ENCODE data around the gene VPS36.

DNA sequence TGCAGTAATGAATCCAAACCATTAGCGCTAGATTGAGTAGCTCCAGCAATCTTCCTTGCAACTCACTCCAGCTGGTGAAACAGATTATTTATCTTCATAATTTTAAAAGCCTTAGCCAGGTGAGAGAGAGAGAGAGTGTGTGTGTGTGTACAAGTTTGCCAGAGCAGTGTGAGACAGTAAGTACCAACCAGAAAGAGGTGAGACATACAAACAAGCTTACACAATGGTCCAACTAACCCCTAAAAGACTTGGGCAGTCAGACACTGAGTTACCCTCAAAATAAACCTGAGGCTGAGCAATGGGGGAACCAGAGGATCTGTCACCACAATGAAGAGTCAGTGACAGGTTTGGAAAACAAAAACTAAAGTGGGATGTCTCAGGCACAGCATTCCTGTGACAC lies 36.4 kb downstream of the VPS36 start:
- TF ChIP-seq, protein P1, sequence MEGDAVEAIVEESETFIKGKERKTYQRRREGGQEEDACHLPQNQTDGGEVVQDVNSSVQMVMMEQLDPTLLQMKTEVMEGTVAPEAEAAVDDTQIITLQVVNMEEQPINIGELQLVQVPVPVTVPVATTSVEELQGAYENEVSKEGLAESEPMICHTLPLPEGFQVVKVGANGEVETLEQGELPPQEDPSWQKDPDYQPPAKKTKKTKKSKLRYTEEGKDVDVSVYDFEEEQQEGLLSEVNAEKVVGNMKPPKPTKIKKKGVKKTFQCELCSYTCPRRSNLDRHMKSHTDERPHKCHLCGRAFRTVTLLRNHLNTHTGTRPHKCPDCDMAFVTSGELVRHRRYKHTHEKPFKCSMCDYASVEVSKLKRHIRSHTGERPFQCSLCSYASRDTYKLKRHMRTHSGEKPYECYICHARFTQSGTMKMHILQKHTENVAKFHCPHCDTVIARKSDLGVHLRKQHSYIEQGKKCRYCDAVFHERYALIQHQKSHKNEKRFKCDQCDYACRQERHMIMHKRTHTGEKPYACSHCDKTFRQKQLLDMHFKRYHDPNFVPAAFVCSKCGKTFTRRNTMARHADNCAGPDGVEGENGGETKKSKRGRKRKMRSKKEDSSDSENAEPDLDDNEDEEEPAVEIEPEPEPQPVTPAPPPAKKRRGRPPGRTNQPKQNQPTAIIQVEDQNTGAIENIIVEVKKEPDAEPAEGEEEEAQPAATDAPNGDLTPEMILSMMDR (IDR thresholded peaks at IDR 0.05) = no peak
- TF ChIP-seq POLR2A (IDR thresholded peaks at IDR 0.05) (no peak), EP300 (IDR thresholded peaks at IDR 0.05) (no peak)
